GM19240 (cell line): ENCODE results near the gene CCDC54.
"Not testable (repeated sequence)": the region's sequence is repeated elsewhere in the genome, so short reads cannot be mapped to it uniquely, and the experiment has no call there.

Experiments used
- DNase-seq: peaks from one replicate; pipeline ENCODE4 v3.0.0; 2011; ENCODE audit warnings: low spot score; ENCODE audit not compliant: insufficient read length

CCDC54 gene

DNA sequence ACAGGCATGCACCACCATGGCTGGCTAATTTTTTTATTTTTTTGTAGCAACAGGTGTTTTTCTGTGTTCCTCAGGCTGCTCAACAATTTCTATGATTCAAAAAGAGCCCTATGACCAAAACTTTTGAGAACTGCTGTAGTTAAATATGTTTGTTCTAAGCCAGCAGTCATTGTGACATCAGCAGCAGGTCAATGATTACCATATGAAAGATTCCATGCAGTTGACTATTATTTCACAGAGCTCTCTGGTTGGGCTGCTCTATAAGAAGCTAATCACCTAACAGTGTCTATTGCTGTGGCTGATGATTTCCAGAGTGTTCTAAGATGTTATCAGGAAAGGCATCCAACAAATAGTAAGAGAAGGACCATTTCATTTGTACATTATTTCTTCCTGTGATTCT, at the start of gene CCDC54:
CCDC54 (plus strand) TSS at position 289 of the 400 bp plus-strand sequence. CDS start 149 bp downstream, outside the sequence.
- no peak for DNase-seq

- no peak for DNase-seq
Observed at GRCh38 chr3:107328069-107328468, 49.2 kb upstream of the CCDC54 start.

DNA sequence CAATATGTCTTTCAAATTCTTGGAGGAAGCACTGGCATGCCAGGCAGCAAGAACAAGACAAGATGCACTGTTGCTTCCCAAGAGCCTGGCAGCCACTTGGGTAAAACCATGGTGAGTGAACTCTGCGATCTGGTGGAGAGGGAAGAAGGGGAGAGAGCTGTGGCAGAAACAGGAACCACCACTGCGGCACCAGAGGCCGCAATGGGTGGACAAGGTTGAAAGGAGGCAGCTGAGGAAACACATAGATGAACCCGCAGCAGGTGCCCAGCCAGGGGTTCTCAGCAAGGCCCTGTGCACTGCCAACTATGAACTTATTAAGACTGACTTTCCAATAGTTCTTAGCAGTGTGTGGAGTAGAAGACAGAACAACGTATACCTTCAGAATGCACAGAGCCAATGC, 48.2 kb upstream of the CCDC54 start:
- DNase-seq: no peak

DNA sequence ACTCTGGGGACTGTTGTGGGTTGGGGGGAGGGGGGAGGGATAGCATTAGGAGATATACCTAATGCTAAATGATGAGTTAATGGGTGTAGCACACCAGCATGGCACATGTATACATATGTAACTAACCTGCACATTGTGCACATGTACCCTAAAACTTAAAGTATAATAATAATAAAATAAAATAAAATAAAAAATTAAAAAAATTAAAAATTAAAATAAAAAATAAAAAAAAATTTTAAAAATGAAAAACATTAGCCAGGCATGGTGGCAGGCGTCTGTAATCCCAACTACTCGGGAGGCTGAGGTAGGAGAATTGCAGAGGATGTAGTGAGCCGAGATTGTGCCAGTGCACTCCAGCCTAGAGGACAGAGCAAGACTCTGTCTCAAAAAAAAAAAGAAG, 37.5 kb upstream of the CCDC54 start:
- DNase-seq: not testable (repeated sequence)

- no peak for DNase-seq
Observed at GRCh38 chr3:107344722-107345121, 32.5 kb upstream of the CCDC54 start.

DNA sequence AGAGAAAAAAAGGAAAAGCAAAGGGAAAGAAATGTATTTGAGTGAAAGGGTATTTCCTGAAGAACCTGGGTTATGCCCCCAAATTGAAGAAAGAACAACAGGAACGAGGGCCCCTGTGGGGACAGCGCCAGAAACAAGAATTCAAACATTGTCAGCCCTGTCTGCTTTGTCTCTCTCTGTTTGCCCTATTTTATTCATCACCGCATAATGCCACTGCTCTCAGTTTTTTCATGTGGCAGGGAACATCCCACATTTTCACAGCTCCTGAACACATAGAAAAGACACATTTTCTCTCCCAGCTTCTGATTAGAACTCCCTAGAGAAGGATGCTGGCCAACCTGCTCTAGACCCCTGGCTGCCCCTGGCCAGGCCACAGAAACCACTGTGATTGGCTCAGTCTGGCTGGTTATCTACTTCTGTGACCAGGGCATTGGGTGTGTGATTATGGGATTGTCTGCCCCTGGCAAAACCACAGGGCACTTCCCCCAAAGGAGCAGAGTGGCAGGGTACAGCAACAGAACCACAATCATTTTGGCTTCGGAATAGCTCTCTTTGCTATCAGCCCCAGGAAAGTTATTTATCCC, 31.3 kb upstream of the CCDC54 start:
- no peak for DNase-seq

- no peak for DNase-seq
Observed at GRCh38 chr3:107346564-107346963, 30.7 kb upstream of the CCDC54 start.

- no peak for DNase-seq
Observed at GRCh38 chr3:107347751-107348150, 29.5 kb upstream of the CCDC54 start.

DNA sequence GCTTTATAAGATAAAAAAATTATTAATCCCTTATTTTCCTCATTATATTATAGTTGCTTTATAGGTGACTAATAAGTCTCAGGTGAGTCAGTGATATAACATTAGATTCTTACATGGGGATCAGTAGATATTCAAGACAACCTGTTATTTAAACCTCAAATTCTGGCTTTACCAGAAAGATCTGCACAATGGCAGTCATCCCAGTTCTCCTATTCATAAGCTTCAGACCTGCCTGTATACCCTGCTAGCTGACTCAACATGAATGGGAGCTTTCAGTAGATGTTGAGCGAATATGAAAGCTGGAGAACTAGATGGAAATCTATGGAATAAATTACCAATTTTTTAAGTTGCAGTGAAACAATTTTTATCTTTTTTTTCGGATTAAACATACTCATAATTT, 20.5 kb upstream of the CCDC54 start:
- no peak for DNase-seq

GRCh38 chr3:107361633-107362032, 15.6 kb upstream of the CCDC54 start:
- DNase-seq: no peak

- no peak for DNase-seq
Observed at GRCh38 chr3:107365051-107365450, 12.2 kb upstream of the CCDC54 start.

GRCh38 chr3:107366766-107367165, 10.5 kb upstream of the CCDC54 start:
- no peak for DNase-seq

GRCh38 chr3:107367353-107367752, 9.9 kb upstream of the CCDC54 start:
- DNase-seq: no peak

DNA sequence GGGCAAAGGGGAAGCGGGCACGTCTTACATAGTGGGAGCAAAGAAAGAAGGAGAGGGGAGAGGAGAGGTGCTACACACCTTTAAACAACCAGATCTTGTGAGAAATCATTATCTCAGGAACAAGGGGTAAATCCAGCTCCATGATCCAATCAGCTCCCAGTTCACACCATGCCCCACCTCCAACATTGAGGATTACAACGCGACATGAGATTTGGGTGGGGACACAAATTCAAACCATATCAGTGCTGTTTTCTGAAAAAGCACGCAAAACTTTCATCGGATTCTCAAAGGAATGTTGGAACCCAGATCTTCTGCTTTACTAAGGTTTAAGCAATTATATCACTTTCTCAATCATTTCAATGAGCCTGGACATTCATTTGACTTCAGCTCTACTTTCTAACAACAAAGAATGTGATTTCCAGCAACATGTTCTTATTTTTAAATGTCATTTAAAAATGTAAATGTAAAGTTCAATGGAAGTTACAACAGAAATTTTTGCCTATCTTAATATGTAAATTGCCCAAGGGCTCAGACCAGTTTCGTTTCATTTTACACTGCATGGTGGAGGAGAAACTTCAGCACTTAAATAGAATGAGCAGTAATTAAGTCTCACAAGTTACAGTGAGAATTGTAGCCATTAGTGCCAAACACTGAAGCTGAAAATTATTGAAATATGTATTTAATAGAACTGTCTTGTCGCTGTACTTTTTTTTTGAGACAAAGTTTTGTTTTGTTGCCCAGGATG, 8.4 kb upstream of the CCDC54 start:
- DNase-seq: no peak

DNA sequence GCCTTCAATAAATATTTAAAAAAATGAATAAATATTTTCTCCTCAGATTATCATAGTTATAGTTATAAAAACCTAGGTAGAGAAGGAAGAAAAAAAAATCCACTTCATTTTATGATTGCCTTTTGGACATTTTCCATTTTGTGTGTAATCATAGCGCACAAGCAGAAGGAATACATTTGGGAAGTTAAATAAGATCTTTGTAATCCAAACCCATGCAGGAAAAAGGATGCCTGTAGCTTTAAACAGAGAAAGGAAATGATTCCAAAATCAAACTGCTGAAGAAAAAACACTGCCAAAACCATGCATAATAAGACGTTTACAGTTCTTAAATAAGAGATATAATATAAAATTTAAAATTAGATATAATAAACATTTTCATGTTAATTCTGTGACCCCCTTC, 7.4 kb upstream of the CCDC54 start:
- DNase-seq: no peak

- DNase-seq: no peak
Observed at GRCh38 chr3:107370907-107371306, 6.3 kb upstream of the CCDC54 start.

GRCh38 chr3:107372506-107372905, 4.7 kb upstream of the CCDC54 start:
- DNase-seq: no peak

DNA sequence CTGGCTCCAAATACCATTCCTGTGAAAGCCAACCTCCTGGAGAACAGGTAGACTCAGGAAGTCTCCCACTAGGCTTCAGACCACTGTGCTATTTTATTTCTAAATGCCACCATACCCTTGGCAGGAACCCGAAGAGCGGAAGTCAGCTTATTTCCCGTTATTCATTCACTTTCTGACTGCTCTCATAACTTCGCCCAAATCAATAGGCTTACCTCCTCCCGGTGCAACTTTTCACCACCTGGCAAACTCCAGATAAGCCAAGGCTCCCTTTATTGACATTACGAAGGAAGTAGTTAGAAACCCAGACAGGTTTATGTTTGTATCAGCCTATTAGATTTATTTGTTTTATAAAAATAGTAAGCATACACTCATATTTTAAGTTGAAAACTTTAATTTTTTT, 3.3 kb upstream of the CCDC54 start:
- DNase-seq: no peak

- DNase-seq: no peak
Observed at GRCh38 chr3:107375682-107376081, 1.6 kb upstream of the CCDC54 start.

DNA sequence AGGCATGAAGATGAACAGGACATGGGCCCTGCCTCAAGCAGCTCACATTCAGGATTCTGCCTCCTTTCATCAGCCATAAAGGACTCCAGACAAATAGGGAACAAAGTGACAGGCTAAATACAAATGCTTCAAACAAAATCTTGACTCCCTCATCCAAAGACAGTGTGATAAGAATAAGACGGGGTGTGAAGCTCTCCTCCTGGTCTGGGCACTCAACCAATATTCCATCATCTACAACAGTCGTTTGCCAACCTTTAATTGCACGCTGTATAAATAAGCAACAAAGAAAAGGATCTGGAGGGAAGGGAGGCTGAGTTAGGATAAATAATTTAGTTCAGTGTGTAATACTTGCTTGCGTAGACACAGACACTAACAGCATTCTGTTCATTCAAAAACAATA, 5.4 kb downstream of the CCDC54 start:
- DNase-seq: no peak

GRCh38 chr3:107384428-107384827, 7.2 kb downstream of the CCDC54 start:
- no peak for DNase-seq

DNA sequence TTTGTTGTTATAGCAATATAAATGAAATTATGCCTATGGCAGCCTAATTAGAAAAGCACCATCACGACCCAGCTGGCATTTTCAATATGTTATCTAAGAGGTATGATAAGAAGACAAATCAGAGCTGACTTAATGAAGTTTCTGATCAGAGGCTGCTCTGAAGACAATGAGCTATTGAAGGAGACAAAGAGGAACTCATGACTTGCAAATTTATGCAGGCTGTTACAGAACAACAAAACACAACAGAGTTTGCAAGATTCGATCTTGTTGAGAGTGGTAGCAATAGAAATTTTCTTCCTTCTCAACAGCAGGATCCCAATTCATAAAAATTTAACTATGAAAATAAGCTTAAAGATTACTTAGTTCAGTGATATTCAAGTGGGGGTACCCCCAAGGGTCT, 7.7 kb downstream of the CCDC54 start:
- no peak for DNase-seq

DNA sequence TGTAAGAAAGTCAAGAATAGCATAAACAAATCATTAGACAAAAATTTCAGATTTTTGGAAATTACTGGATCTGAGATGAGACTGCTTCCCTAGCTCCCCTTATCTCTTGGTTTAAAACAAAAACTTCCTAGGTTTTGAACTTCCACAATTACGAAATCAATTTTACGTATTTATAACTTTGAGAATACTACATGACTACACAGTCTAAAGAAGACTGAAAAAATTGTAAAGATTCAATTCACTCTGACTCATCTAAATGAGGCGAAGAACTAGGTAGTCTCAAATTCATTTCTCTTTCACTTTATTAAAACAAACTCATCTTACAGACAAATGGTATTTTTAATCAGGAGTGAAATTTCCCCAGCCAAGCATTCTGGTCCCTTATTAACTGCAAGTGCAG, 10.3 kb downstream of the CCDC54 start:
- no peak for DNase-seq
